ENCODE measurements around the gene CAMK2N1. TPM values are rescaled to one million over a fixed set of nuclear protein-coding genes. Genes with fewer than 3 reads are reported as not detected.

CAMK2N1 gene
- total RNA-seq, 1 donor from 2014 or later = 0.52 TPM

- no peaks in the 10 kb centered on the region for H3K9me3 ChIP-seq (ENCODE audit: control insufficient read depth in 3 of 3, low read length in 3 of 3)
- H3K9ac ChIP-seq (ENCODE audit: low read depth in 1 of 3, low read length in 3 of 3) = no peak overlapping the region
- no peak overlapping the region for H3K4me3 ChIP-seq (ENCODE audit: low read length in 3 of 3)
- H3K4me1 ChIP-seq (ENCODE audit: control insufficient read depth in 3 of 3, insufficient read depth in 3 of 3, low read length in 3 of 3) = peaks cover 15 to 27% (median 16%) of the 10 kb centered on the region in 3 donors
- peaks cover 16 to 24% (median 18%) of the 10 kb centered on the region in 3 donors for H3K27me3 ChIP-seq (ENCODE audit: control insufficient read depth in 3 of 3, insufficient read depth in 3 of 3, low read length in 3 of 3)
- H3K27ac ChIP-seq (ENCODE audit: low read depth, low read length) = no peak overlapping the region
- no peaks in the 10 kb centered on the region for H3K36me3 ChIP-seq (ENCODE audit: control insufficient read depth in 3 of 3, insufficient read depth in 3 of 3, low read length in 3 of 3)
These were observed 5.2 kb upstream of the CAMK2N1 start for GRCh38 chr1:20491178-20491577.

DNA sequence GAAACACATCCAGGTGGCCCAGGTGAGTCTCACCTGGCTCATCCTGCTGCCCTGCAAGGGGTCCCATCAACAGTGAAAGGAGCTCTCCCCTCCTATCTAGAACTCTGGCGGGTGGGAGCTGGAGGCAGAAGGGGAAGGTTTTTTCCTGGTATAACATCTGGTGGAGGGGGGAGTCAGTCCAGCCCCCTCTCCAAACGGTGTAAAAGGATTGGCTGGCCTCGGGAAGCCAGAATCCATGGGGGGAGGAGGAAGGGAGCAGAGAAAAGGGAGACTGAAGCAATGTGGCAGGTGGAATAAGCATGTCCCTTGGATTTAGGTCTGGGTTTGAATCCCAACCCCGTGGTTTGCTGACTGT, 1.2 kb upstream of the CAMK2N1 start:
- Histone ChIP-seq H3K27me3 (ENCODE audit: control insufficient read depth in 3 of 3, insufficient read depth in 3 of 3, low read length in 3 of 3) (peaks cover 32 to 48% (median 37%) of the 10 kb centered on the region in 3 donors), H3K4me3 (ENCODE audit: low read length in 3 of 3) (no peak overlapping the region), H3K9ac (ENCODE audit: low read depth in 1 of 3, low read length in 3 of 3) (no peak overlapping the region)

GRCh38 chr1:20486457-20487235, 636 bp upstream of the CAMK2N1 start:
- peaks cover 13 to 26% (median 21%) of the 10 kb centered on the region in 3 donors for H3K4me1 ChIP-seq (ENCODE audit: control insufficient read depth in 3 of 3, insufficient read depth in 3 of 3, low read length in 3 of 3)
- H3K9me3 ChIP-seq (ENCODE audit: control insufficient read depth in 3 of 3, low read length in 3 of 3) = no peaks in the 10 kb centered on the region
- peak overlapping the region; percentile 20 to 62 (median 53) for H3K9ac ChIP-seq (ENCODE audit: low read depth in 1 of 3, low read length in 3 of 3)
- no peaks in the 10 kb centered on the region for H3K36me3 ChIP-seq (ENCODE audit: control insufficient read depth in 3 of 3, insufficient read depth in 3 of 3, low read length in 3 of 3)
- H3K4me3 ChIP-seq (ENCODE audit: low read length in 3 of 3) = peak overlapping the region; percentile 51 to 74 (median 60)
- peak overlapping the region; percentile 51 for H3K27ac ChIP-seq (ENCODE audit: low read depth, low read length)
- H3K27me3 ChIP-seq (ENCODE audit: control insufficient read depth in 3 of 3, insufficient read depth in 3 of 3, low read length in 3 of 3) = peaks cover 32 to 53% (median 41%) of the 10 kb centered on the region in 3 donors

More for the DNA sequence above, 1.2 kb upstream of the CAMK2N1 start:
- H3K36me3 ChIP-seq (ENCODE audit: control insufficient read depth in 3 of 3, insufficient read depth in 3 of 3, low read length in 3 of 3) = no peaks in the 10 kb centered on the region
- peaks cover 13 to 26% (median 21%) of the 10 kb centered on the region in 3 donors for H3K4me1 ChIP-seq (ENCODE audit: control insufficient read depth in 3 of 3, insufficient read depth in 3 of 3, low read length in 3 of 3)
- H3K27ac ChIP-seq (ENCODE audit: low read depth, low read length) = no peak overlapping the region
- H3K9me3 ChIP-seq (ENCODE audit: control insufficient read depth in 3 of 3, low read length in 3 of 3) = no peaks in the 10 kb centered on the region

DNA sequence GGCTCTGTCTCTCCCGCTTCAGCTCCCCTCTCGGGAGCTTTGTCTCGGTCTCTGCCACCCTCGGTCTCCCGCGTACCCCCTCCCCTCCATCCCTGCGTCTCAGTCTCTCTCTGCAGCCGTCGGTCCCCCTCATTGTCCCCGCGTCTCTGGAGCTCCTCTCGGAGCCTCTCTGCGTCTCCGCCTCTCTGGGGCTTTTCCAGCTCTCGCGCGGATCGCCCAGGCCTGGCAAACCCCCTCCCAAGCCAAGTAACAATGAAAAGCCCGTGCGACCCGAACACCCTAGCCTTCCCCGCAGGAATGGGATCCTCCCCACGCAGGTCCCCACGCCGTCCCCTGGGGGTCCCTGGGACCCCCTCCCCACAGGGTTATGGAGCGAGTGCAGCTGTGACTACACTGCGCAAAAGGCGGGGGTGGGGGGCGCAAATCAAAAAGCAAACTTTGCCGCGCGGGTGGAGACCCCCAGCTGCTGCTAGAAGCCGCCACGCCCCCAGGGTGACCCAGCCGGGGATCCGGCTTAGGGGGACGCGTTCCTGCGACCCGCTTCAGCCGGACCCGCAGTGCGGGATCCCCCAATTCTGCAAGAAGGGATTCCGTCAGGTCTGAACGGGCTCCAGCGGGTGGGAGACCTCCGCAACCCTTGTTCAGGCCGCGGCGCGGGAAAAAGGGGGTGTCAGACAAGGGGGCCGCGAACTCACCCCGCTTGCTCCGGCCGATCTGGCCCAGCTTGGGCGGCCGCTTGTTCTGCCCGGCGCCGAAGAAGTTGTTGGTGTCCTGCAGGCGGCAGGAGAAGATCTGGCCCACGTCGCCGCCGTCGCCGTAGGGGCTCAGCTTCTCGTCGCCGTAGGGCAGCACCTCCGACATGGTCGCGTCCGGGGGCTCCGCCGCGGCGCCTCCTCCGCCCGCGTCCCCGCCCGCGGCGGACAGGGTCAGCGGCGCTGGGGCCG, 1.2 kb downstream of the CAMK2N1 start:
- peak overlapping the region; percentile 33 to 68 (median 38) for H3K9ac ChIP-seq (ENCODE audit: low read depth in 1 of 3, low read length in 3 of 3)
- peak overlapping the region; percentile 59 to 62 (median 61) for H3K4me3 ChIP-seq (ENCODE audit: low read length in 3 of 3)
- no peaks in the 10 kb centered on the region for H3K36me3 ChIP-seq (ENCODE audit: control insufficient read depth in 3 of 3, insufficient read depth in 3 of 3, low read length in 3 of 3)
- H3K27me3 ChIP-seq (ENCODE audit: control insufficient read depth in 3 of 3, insufficient read depth in 3 of 3, low read length in 3 of 3) = peaks cover 33 to 58% (median 54%) of the 10 kb centered on the region in 3 donors
- H3K27ac ChIP-seq (ENCODE audit: low read depth, low read length) = no peak overlapping the region
- peaks cover 13 to 26% (median 21%) of the 10 kb centered on the region in 3 donors for H3K4me1 ChIP-seq (ENCODE audit: control insufficient read depth in 3 of 3, insufficient read depth in 3 of 3, low read length in 3 of 3)
- no peaks in the 10 kb centered on the region for H3K9me3 ChIP-seq (ENCODE audit: control insufficient read depth in 3 of 3, low read length in 3 of 3)

GRCh38 chr1:20483833-20484518, 2.0 kb downstream of the CAMK2N1 start:
- Histone ChIP-seq H3K27ac (ENCODE audit: low read depth, low read length) (no peak overlapping the region), H3K9ac (ENCODE audit: low read depth in 1 of 3, low read length in 3 of 3) (peak overlapping the region in 2 of 3 donors; percentile 2 to 68), H3K36me3 (ENCODE audit: control insufficient read depth in 3 of 3, insufficient read depth in 3 of 3, low read length in 3 of 3) (no peaks in the 10 kb centered on the region), H3K9me3 (ENCODE audit: control insufficient read depth in 3 of 3, low read length in 3 of 3) (no peaks in the 10 kb centered on the region), H3K4me1 (ENCODE audit: control insufficient read depth in 3 of 3, insufficient read depth in 3 of 3, low read length in 3 of 3) (peaks cover 13 to 26% (median 21%) of the 10 kb centered on the region in 3 donors), H3K27me3 (ENCODE audit: control insufficient read depth in 3 of 3, insufficient read depth in 3 of 3, low read length in 3 of 3) (peaks cover 31 to 61% (median 58%) of the 10 kb centered on the region in 3 donors), H3K4me3 (ENCODE audit: low read length in 3 of 3) (peak overlapping the region; percentile 57 to 62 (median 61))

- Histone ChIP-seq H3K36me3 (ENCODE audit: control insufficient read depth in 3 of 3, insufficient read depth in 3 of 3, low read length in 3 of 3) (no peaks in the 10 kb centered on the region), H3K4me3 (ENCODE audit: low read length in 3 of 3) (peak overlapping the region in 2 of 3 donors; percentile 57 to 62), H3K9me3 (ENCODE audit: control insufficient read depth in 3 of 3, low read length in 3 of 3) (no peaks in the 10 kb centered on the region), H3K9ac (ENCODE audit: low read depth in 1 of 3, low read length in 3 of 3) (no peak overlapping the region), H3K27me3 (ENCODE audit: control insufficient read depth in 3 of 3, insufficient read depth in 3 of 3, low read length in 3 of 3) (peaks cover 31 to 57% (median 57%) of the 10 kb centered on the region in 3 donors), H3K4me1 (ENCODE audit: control insufficient read depth in 3 of 3, insufficient read depth in 3 of 3, low read length in 3 of 3) (peaks cover 15 to 26% (median 21%) of the 10 kb centered on the region in 3 donors), H3K27ac (ENCODE audit: low read depth, low read length) (no peak overlapping the region)
These were observed 2.7 kb downstream of the CAMK2N1 start for GRCh38 chr1:20483098-20483832.

DNA sequence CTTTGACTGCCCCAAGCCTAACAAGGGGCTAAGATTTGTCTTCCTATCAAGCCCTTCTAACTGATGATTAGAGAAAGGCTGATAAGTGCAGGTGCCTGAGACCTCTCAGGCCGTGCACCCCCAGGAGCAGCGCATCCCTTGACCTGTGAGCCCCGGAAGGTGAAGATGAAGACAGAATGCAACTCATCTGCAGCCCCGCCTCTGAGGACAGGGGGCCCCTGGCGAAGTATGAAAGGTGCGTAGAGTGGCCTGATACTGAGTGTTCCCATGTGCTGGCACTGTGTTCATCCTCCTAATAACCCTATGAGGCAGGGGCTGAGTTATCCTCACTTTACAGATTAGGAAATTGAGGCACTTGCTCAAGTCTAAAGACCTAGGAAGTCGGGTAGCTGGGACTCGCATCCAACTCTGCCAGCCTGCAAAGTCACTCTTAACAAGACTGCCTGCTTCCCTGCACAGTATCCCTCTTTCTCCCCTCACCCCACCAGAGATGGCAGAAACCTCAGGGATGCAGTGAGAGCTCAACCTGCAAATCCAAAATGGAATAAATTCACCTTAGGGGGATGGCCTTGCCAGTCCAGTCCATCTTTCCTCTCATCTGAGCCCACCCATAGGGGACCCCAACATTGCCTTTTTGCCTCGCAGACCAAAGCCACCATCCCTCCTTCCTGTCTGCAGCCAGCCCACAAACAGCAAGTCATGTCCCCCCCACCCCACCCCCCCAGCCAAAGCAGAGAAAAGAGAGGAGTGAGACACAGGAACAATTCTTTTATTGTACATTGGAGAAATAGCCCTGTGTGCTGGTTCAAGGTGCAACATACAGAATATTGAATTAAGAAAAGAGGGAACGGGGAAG, 4.1 kb downstream of the CAMK2N1 start:
- H3K36me3 ChIP-seq (ENCODE audit: control insufficient read depth in 3 of 3, insufficient read depth in 3 of 3, low read length in 3 of 3) = no peaks in the 10 kb centered on the region
- no peak overlapping the region for H3K27ac ChIP-seq (ENCODE audit: low read depth, low read length)
- H3K9ac ChIP-seq (ENCODE audit: low read depth in 1 of 3, low read length in 3 of 3) = no peak overlapping the region
- no peaks in the 10 kb centered on the region for H3K9me3 ChIP-seq (ENCODE audit: control insufficient read depth in 3 of 3, low read length in 3 of 3)
- peaks cover 25 to 27% (median 25%) of the 10 kb centered on the region in 3 donors for H3K4me1 ChIP-seq (ENCODE audit: control insufficient read depth in 3 of 3, insufficient read depth in 3 of 3, low read length in 3 of 3)
- H3K27me3 ChIP-seq (ENCODE audit: control insufficient read depth in 3 of 3, insufficient read depth in 3 of 3, low read length in 3 of 3) = peaks cover 35 to 59% (median 54%) of the 10 kb centered on the region in 3 donors
- H3K4me3 ChIP-seq (ENCODE audit: low read length in 3 of 3) = no peak overlapping the region

- Histone ChIP-seq H3K36me3 (ENCODE audit: control insufficient read depth in 3 of 3, insufficient read depth in 3 of 3, low read length in 3 of 3) (no peaks in the 10 kb centered on the region), H3K27ac (ENCODE audit: low read depth, low read length) (no peak overlapping the region), H3K9ac (ENCODE audit: low read depth in 1 of 3, low read length in 3 of 3) (no peak overlapping the region), H3K9me3 (ENCODE audit: control insufficient read depth in 3 of 3, low read length in 3 of 3) (no peaks in the 10 kb centered on the region), H3K27me3 (ENCODE audit: control insufficient read depth in 3 of 3, insufficient read depth in 3 of 3, low read length in 3 of 3) (peaks cover 37 to 61% (median 60%) of the 10 kb centered on the region in 3 donors), H3K4me1 (ENCODE audit: control insufficient read depth in 3 of 3, insufficient read depth in 3 of 3, low read length in 3 of 3) (peaks cover 24 to 30% (median 27%) of the 10 kb centered on the region in 3 donors), H3K4me3 (ENCODE audit: low read length in 3 of 3) (no peak overlapping the region)
These were observed 4.9 kb downstream of the CAMK2N1 start for GRCh38 chr1:20480951-20481617.
